ENCODE measurements around the gene ADAMTS7. TPM values are rescaled to one million over a fixed set of nuclear protein-coding genes. Genes with fewer than 3 reads are reported as not detected.
"Not testable (repeated sequence)": the region's sequence is repeated elsewhere in the genome, so short reads cannot be mapped to it uniquely, and the experiment has no call there.

The ADAMTS7 gene
- total RNA-seq, 1 experiment from 2014 or later = 12.0 TPM

GRCh38 chr15:78761891-78762385, 49.3 kb downstream of the ADAMTS7 start:
- no peaks in the 10 kb centered on the region for H3K79me2 ChIP-seq (ENCODE audit: insufficient read depth, low read length)
- H3K27me3 ChIP-seq (ENCODE audit: insufficient read depth, low read length) = no peaks in the 10 kb centered on the region
- TF ChIP-seq RAD21 (IDR thresholded peaks at IDR 0.05; ENCODE audit: low read depth) = no peak
- no peak for TF ChIP-seq POLR2A (IDR thresholded peaks at IDR 0.05; ENCODE audit: borderline replicate concordance, extremely low read depth, insufficient read depth, insufficient read length)
- no peak for TF ChIP-seq SP1 (IDR thresholded peaks at IDR 0.05; ENCODE audit: low read depth)
- no peak for TF ChIP-seq POLR2AphosphoS5 (IDR thresholded peaks at IDR 0.05; ENCODE audit: low read depth, low read length)
- no peak for TF ChIP-seq ZNF274 (IDR thresholded peaks at IDR 0.05; ENCODE audit: low read depth, low read length)
- TF ChIP-seq EZH2 (IDR thresholded peaks at IDR 0.05) = no peak
- TF ChIP-seq ATF3 (IDR thresholded peaks at IDR 0.05) = no peak
- no peak for TF ChIP-seq SRF (IDR thresholded peaks at IDR 0.05; ENCODE audit: low read depth)
- TF ChIP-seq EZH2phosphoT487 (IDR thresholded peaks at IDR 0.05; ENCODE audit: borderline replicate concordance) = no peak
- TF ChIP-seq SIN3A (IDR thresholded peaks at IDR 0.05; ENCODE audit: low read depth) = no peak
- no peak overlapping the region for H3K9ac ChIP-seq (ENCODE audit: low read length)
- ChIA-PET POLR2A (no interaction called here), RAD21 (ENCODE audit: low non-redundant PET in 1 of 2, low total read pairs in 2 of 2, uncharacterized antibody in 2 of 2, unreplicated experiment in 2 of 2) (no interaction called here), CTCF (no interaction called here)
- no peak overlapping the region for H3K4me3 ChIP-seq (replicated peaks in 1 of 2; ENCODE audit: low read depth in 1 of 2, low read length in 2 of 2)
- no peaks in the 10 kb centered on the region for H3K36me3 ChIP-seq (ENCODE audit: control insufficient read depth in 1 of 2, insufficient read depth in 2 of 2, low read length in 2 of 2)
- no peaks in the 10 kb centered on the region for H4K20me1 ChIP-seq (ENCODE audit: insufficient read depth)
- no peak overlapping the region for H3K4me2 ChIP-seq (ENCODE audit: low read length)
- H2AFZ ChIP-seq (ENCODE audit: low read depth, low read length, poor library complexity, severe bottlenecking) = no peak overlapping the region
- no peaks in the 10 kb centered on the region for H3K9me2 ChIP-seq (ENCODE audit: insufficient read depth)
- BruUV-seq (replicated peaks) = no TSS peak
- ATAC-seq (no peak), DNase-seq (ENCODE audit: low read depth, low spot score) (no peak)
- H3K27ac ChIP-seq (ENCODE audit: low read depth, low read length) = no peak overlapping the region
- intact Hi-C loops (cut with micrococcal nuclease) = no loop called here
- no peaks in the 10 kb centered on the region for H3K4me1 ChIP-seq (ENCODE audit: control insufficient read depth in 1 of 2, insufficient read depth in 2 of 2, low read length in 2 of 2)
- H3K9me3 ChIP-seq (ENCODE audit: control insufficient read depth in 1 of 2, insufficient read depth in 1 of 2, low read depth in 1 of 2, low read length in 2 of 2) = no peaks in the 10 kb centered on the region

GRCh38 chr15:78761475-78761874, 49.8 kb downstream of the ADAMTS7 start:
- RAD21 ChIA-PET (ENCODE audit: low non-redundant PET in 1 of 2, low total read pairs in 2 of 2, uncharacterized antibody in 2 of 2, unreplicated experiment in 2 of 2); H3K4me1 ChIP-seq (ENCODE audit: control insufficient read depth in 1 of 2, insufficient read depth in 2 of 2, low read length in 2 of 2); H4K20me1 ChIP-seq (ENCODE audit: insufficient read depth); intact Hi-C loops (cut with micrococcal nuclease); H3K9ac ChIP-seq (ENCODE audit: low read length); H3K27me3 ChIP-seq (ENCODE audit: insufficient read depth, low read length); H3K79me2 ChIP-seq (ENCODE audit: insufficient read depth, low read length); H3K4me3 ChIP-seq (replicated peaks in 1 of 2; ENCODE audit: low read depth in 1 of 2, low read length in 2 of 2); H3K36me3 ChIP-seq (ENCODE audit: control insufficient read depth in 1 of 2, insufficient read depth in 2 of 2, low read length in 2 of 2); BruUV-seq (replicated peaks); ATAC-seq; DNase-seq (ENCODE audit: low read depth, low spot score); H3K9me2 ChIP-seq (ENCODE audit: insufficient read depth); CTCF ChIA-PET; H3K4me2 ChIP-seq (ENCODE audit: low read length); POLR2A ChIA-PET; H3K27ac ChIP-seq (ENCODE audit: low read depth, low read length); H2AFZ ChIP-seq (ENCODE audit: low read depth, low read length, poor library complexity, severe bottlenecking); H3K9me3 ChIP-seq (ENCODE audit: control insufficient read depth in 1 of 2, insufficient read depth in 1 of 2, low read depth in 1 of 2, low read length in 2 of 2): not testable (repeated sequence)

Data from HCT116 (cell line).